ENCODE measurements around the gene KLK13.

The KLK13 gene

GRCh38 chr19:51025401-51025800 is 39.5 kb downstream of the KLK13 start:
- TF ChIP-seq CTCF (IDR thresholded peaks at IDR 0.05; ENCODE audit: low read depth, low read length) = no peak
- no peak for DNase-seq (ENCODE audit: low read depth in 2 of 2)
- H3K4me3 ChIP-seq (replicated peaks in 1 of 2; ENCODE audit: low read depth in 2 of 2, low read length in 2 of 2) = no peak overlapping the region

- H3K4me3 ChIP-seq (replicated peaks in 1 of 2; ENCODE audit: low read depth in 2 of 2, low read length in 2 of 2) = no peak overlapping the region
- TF ChIP-seq CTCF (IDR thresholded peaks at IDR 0.05; ENCODE audit: low read depth, low read length) = no peak
- DNase-seq (ENCODE audit: low read depth in 2 of 2) = no peak
These were observed 40.0 kb downstream of the KLK13 start for GRCh38 chr19:51024924-51025323.

GRCh38 chr19:51023946-51024345 is 40.9 kb downstream of the KLK13 start:
- H3K4me3 ChIP-seq (replicated peaks in 1 of 2; ENCODE audit: low read depth in 2 of 2, low read length in 2 of 2) = no peak overlapping the region
- TF ChIP-seq CTCF (IDR thresholded peaks at IDR 0.05; ENCODE audit: low read depth, low read length) = no peak
- no peak for DNase-seq (ENCODE audit: low read depth in 2 of 2)

GRCh38 chr19:51022526-51022925 is 42.4 kb downstream of the KLK13 start:
- H3K4me3 ChIP-seq (replicated peaks in 1 of 2; ENCODE audit: low read depth in 2 of 2, low read length in 2 of 2) = no peak overlapping the region
- DNase-seq (ENCODE audit: low read depth in 2 of 2) = no peak
- TF ChIP-seq CTCF (IDR thresholded peaks at IDR 0.05; ENCODE audit: low read depth, low read length) = no peak

GRCh38 chr19:51020988-51021651 is 43.8 kb downstream of the KLK13 start:
- TF ChIP-seq CTCF (IDR thresholded peaks at IDR 0.05; ENCODE audit: low read depth, low read length) = peak; percentile 56
- peak; percentile 65 to 74 for DNase-seq (ENCODE audit: low read depth in 2 of 2)
- H3K4me3 ChIP-seq (replicated peaks in 1 of 2; ENCODE audit: low read depth in 2 of 2, low read length in 2 of 2) = no peak overlapping the region

GRCh38 chr19:51019544-51019925 is 45.4 kb downstream of the KLK13 start, which contains the start of gene KLK10:
TSS of gene KLK10 (minus strand) at chr19:51019709. CDS start at chr19:51019130, 579 bp downstream.
- no peak for DNase-seq (ENCODE audit: low read depth in 2 of 2)
- no peak for TF ChIP-seq CTCF (IDR thresholded peaks at IDR 0.05; ENCODE audit: low read depth, low read length)
- peak within 1 kb of the TSS in 1 of 2 donors; percentile 19 for H3K4me3 ChIP-seq (replicated peaks in 1 of 2; ENCODE audit: low read depth in 2 of 2, low read length in 2 of 2)

Data from cardiac fibroblast (primary cell).